ENCODE data around the gene LRRC25.

LRRC25 gene

GRCh38 chr19:18345296-18345695, 52.1 kb downstream of the LRRC25 start:
- DNase-seq (ENCODE audit: low read depth), result no peak

DNA sequence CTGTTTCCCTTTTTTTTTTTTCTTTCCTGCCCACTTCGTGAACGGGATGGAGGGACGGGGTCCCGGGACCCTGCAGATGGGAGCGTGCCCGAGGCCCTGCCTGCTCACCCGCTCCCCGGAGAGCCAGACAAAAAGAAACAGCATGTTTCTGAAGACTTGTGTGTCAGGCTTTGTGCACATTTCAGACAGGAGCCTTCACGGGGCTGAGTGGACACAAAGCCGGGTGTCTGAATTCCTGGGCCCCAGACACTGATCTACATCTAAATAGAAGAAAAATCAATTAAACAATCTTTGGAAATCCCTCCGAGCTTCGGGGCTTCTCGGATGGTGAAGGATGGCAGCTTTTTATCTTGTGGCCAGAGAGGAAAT, 52.9 kb downstream of the LRRC25 start:
- no peak for DNase-seq (ENCODE audit: low read depth)

GRCh38 chr19:18342090-18342632, 55.3 kb downstream of the LRRC25 start:
- DNase-seq (ENCODE audit: low read depth), result no peak

All from activated gamma-delta T cell treated with anti-CD3 and anti-CD28 coated beads, Interleukin-2, amount 50 U/mL, for 16 hours (primary cell).